ENCODE data around the gene EGFL7.

GRCh38 chr9:136626740-136627642 lies 35.7 kb upstream of the EGFL7 start:
- TF ChIP-seq CTCF (IDR thresholded peaks at IDR 0.05) (no peak), POLR2A (IDR thresholded peaks at IDR 0.05) (no peak)
